ENCODE measurements around the gene NEK9. TPM values are rescaled to one million over a fixed set of nuclear protein-coding genes. Genes with fewer than 3 reads are reported as not detected.

Gene NEK9
- total and polyA plus RNA-seq, 2 experiments from 2014 or later = 41.0 to 47.6 TPM

DNA sequence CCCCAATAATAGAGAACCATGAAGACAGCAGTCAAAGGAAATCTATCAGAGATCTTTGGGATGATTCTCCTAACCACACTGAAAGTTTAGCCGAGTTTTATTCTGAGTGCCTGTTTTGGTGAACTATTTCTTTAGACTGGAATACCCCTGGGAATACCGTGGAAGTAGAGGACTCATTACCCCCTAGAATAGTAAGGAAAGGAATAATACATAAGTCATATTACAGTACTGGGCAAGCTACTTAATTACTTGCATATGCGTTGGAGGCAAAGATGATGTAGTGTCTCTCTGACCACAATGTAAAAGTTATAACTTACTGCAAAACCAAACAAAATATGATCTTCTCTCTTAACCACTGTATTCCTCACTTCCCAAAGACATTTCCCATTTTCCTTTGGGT lies 32.0 kb downstream of the NEK9 start:
- in situ Hi-C loops (cut with MboI) = loop anchor here (10.0 kb wide), 1 partner anchor 180 kb away; no protein-coding TSS in a partner anchor

DNA sequence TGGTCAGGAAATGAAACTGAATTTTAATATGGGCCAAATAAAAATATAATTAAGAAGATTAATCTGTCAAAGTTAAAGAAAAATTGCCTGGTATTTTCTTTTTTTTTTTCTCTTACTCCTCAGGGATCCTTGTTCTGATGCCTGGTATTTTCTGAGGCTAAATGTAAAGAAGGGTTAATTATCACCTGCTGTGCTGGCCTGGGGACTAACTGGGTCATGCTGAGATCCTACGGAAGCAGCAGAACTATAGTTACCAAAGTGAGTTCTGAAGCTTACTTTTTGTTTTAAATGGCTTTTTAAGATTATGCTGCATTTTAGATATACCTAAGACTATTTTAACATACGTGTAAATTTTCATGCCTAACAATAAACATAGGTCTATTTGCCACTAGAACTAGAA lies 34.1 kb downstream of the NEK9 start:
- Histone ChIP-seq H2AFZ (no peak overlapping the region), H3K4me3 (no peak overlapping the region), H3K4me1 (ENCODE audit: insufficient read depth) (no peaks in the 10 kb centered on the region), H3K9ac (no peak overlapping the region), H3K27me3 (replicated peaks; ENCODE audit: insufficient read depth) (no peaks in the 10 kb centered on the region), H3K9me2 (ENCODE audit: insufficient read depth) (no peaks in the 10 kb centered on the region), H3K4me2 (ENCODE audit: unreplicated experiment) (no peak overlapping the region), H3K9me3 (ENCODE audit: low read depth) (no peaks in the 10 kb centered on the region), H4K20me1 (ENCODE audit: insufficient read depth) (no peaks in the 10 kb centered on the region), H3F3A (ENCODE audit: insufficient read depth) (peaks cover 5% of the 10 kb centered on the region; the same call in 1 of the 2 replicates), H3K36me3 (ENCODE audit: low read depth) (peaks cover 45% of the 10 kb centered on the region), H3K79me2 (ENCODE audit: insufficient read depth) (no peaks in the 10 kb centered on the region), H3K27ac (no peak overlapping the region)
- TF ChIP-seq EZH2phosphoT487 (IDR thresholded peaks at IDR 0.05; ENCODE audit: insufficient read depth, low read depth) (no peak), EZH2 (IDR thresholded peaks at IDR 0.05; ENCODE audit: insufficient read depth, poor library complexity, severe bottlenecking) (no peak)
- 96 to 98% methylated on average over 2 of the region's 2 CpGs for WGBS, 2 experiments (ENCODE audit: low coverage in 1 of 2, low lambda C conversion rate in 2 of 2, missing lambda C conversion rate in 2 of 2)
- no peak for DNase-seq
- in situ Hi-C loops (cut with MboI) = loop anchor here (10.0 kb wide), 1 partner anchor 178 kb away; no protein-coding TSS in a partner anchor

More for the DNA sequence above, 32.0 kb downstream of the NEK9 start:
- Histone ChIP-seq H3K79me2 (ENCODE audit: insufficient read depth) (no peaks in the 10 kb centered on the region), H4K20me1 (ENCODE audit: insufficient read depth) (no peaks in the 10 kb centered on the region), H3K4me1 (ENCODE audit: insufficient read depth) (no peaks in the 10 kb centered on the region), H3K9me2 (ENCODE audit: insufficient read depth) (no peaks in the 10 kb centered on the region), H3K36me3 (ENCODE audit: low read depth) (peaks cover 46% of the 10 kb centered on the region), H3K9ac (no peak overlapping the region), H3K4me2 (ENCODE audit: unreplicated experiment) (no peak overlapping the region), H3K27ac (no peak overlapping the region), H3K4me3 (no peak overlapping the region), H3K27me3 (replicated peaks; ENCODE audit: insufficient read depth) (no peaks in the 10 kb centered on the region), H3K9me3 (ENCODE audit: low read depth) (no peaks in the 10 kb centered on the region), H3F3A (ENCODE audit: insufficient read depth) (peaks cover 5% of the 10 kb centered on the region; the same call in 1 of the 2 replicates), H2AFZ (no peak overlapping the region)
- peak; percentile 4 for DNase-seq
- 88 to 90% methylated on average over 3 of the region's 3 CpGs for WGBS, 2 experiments (ENCODE audit: low coverage in 1 of 2, low lambda C conversion rate in 2 of 2, missing lambda C conversion rate in 2 of 2)
- TF ChIP-seq EZH2phosphoT487 (IDR thresholded peaks at IDR 0.05; ENCODE audit: insufficient read depth, low read depth) = no peak
- no peak for TF ChIP-seq EZH2 (IDR thresholded peaks at IDR 0.05; ENCODE audit: insufficient read depth, poor library complexity, severe bottlenecking)

DNA sequence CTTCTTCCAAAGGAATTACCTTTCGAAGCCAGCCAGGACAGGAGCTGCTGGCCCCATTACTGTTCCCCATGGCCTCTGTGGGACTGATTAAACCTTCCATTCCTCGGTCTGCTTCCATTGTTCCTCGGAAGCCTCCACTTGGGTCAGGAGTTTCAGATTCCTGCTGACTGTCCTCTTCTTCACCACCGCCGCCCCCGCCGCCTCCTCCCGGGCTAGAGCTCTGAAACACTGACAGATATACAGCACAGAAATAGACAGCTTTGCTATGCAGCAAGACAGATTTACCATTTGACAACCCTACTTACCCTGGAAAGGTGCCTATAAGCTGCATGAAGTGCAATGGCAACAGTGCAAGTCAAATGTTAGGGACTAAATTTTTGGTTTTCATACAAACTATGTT lies 35.6 kb downstream of the NEK9 start:
- Histone ChIP-seq H3K27me3 (replicated peaks; ENCODE audit: insufficient read depth) (no peaks in the 10 kb centered on the region), H3K9ac (no peak overlapping the region), H3K27ac (no peak overlapping the region), H3K9me3 (ENCODE audit: low read depth) (no peaks in the 10 kb centered on the region), H4K20me1 (ENCODE audit: insufficient read depth) (no peaks in the 10 kb centered on the region), H3F3A (ENCODE audit: insufficient read depth) (peaks cover 5% of the 10 kb centered on the region; the same call in 1 of the 2 replicates), H2AFZ (no peak overlapping the region), H3K4me3 (no peak overlapping the region), H3K4me1 (ENCODE audit: insufficient read depth) (no peaks in the 10 kb centered on the region), H3K9me2 (ENCODE audit: insufficient read depth) (no peaks in the 10 kb centered on the region), H3K36me3 (ENCODE audit: low read depth) (peaks cover 58% of the 10 kb centered on the region), H3K79me2 (ENCODE audit: insufficient read depth) (no peaks in the 10 kb centered on the region), H3K4me2 (ENCODE audit: unreplicated experiment) (no peak overlapping the region)
- 91 to 97% methylated on average over 5 to 8 of the region's 8 CpGs for WGBS, 2 experiments (ENCODE audit: low coverage in 1 of 2, low lambda C conversion rate in 2 of 2, missing lambda C conversion rate in 2 of 2)
- in situ Hi-C loops (cut with MboI) = loop anchor here (10.0 kb wide), 1 partner anchor 176 kb away; no protein-coding TSS in a partner anchor
- DNase-seq = no peak
- TF ChIP-seq EZH2phosphoT487 (IDR thresholded peaks at IDR 0.05; ENCODE audit: insufficient read depth, low read depth) (no peak), EZH2 (IDR thresholded peaks at IDR 0.05; ENCODE audit: insufficient read depth, poor library complexity, severe bottlenecking) (no peak)

DNA sequence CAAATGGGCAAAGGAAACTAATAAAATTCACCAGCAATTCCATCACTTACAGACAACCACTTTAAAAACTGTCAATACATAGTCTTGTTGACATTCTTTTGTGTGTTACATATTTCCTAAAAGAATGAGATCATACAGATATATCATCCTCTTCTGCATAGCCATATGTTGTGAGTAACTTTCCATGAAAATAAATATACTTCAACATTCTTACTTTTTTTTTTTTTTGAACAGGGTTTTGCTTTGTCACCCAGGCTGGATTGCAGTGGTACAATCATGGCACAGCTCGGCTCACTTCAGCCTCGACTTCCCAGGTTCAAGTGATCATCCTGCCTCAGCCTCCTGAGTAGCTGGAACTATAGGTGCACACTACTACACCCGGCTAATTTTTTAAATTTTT lies 36.5 kb downstream of the NEK9 start:
- Histone ChIP-seq H3K9me2 (ENCODE audit: insufficient read depth) (no peaks in the 10 kb centered on the region), H3K36me3 (ENCODE audit: low read depth) (peaks cover 55% of the 10 kb centered on the region), H3K9ac (no peak overlapping the region), H2AFZ (no peak overlapping the region), H3K9me3 (ENCODE audit: low read depth) (no peaks in the 10 kb centered on the region), H3K4me2 (ENCODE audit: unreplicated experiment) (no peak overlapping the region), H3K27me3 (replicated peaks; ENCODE audit: insufficient read depth) (no peaks in the 10 kb centered on the region), H3K79me2 (ENCODE audit: insufficient read depth) (no peaks in the 10 kb centered on the region), H3K4me1 (ENCODE audit: insufficient read depth) (no peaks in the 10 kb centered on the region), H3K4me3 (no peak overlapping the region), H3F3A (ENCODE audit: insufficient read depth) (peaks cover 5% of the 10 kb centered on the region; the same call in 1 of the 2 replicates), H4K20me1 (ENCODE audit: insufficient read depth) (no peaks in the 10 kb centered on the region), H3K27ac (0 out of 2 replicates have a peak overlapping the region, but pooled peaks have one; percentile 3)
- TF ChIP-seq EZH2phosphoT487 (IDR thresholded peaks at IDR 0.05; ENCODE audit: insufficient read depth, low read depth) (no peak), EZH2 (IDR thresholded peaks at IDR 0.05; ENCODE audit: insufficient read depth, poor library complexity, severe bottlenecking) (no peak)
- peak; percentile 41 for DNase-seq
- 80 to 83% methylated on average over 3 of the region's 3 CpGs for WGBS, 2 experiments (ENCODE audit: low coverage in 1 of 2, low lambda C conversion rate in 2 of 2, missing lambda C conversion rate in 2 of 2)
- in situ Hi-C loops (cut with MboI) = loop anchor here (10.0 kb wide), 1 partner anchor 176 kb away; no protein-coding TSS in a partner anchor

Data from GM23248 (cell line).